Mesothelial cell of epicardium (in vitro differentiated cells): ENCODE data around the gene LITAF. TPM values are rescaled to one million over a fixed set of nuclear protein-coding genes. Genes with fewer than 3 reads are reported as not detected.
"Not testable (repeated sequence)": the region's sequence is repeated elsewhere in the genome, so short reads cannot be mapped to it uniquely, and the experiment has no call there.

Experiments used
- DNase-seq, 2 experiments: peaks; one replicate each; pipeline ENCODE4 v3.0.0; 2021; ENCODE audit warnings: low spot score in 2 of 2; ENCODE audit not compliant: unreplicated experiment in 2 of 2
- H3K27ac Mint-ChIP-seq: 2 replicates; pipeline ENCODE4 v1.8.0; 2021; ENCODE audit warnings: mixed read lengths
- H3K27me3 Mint-ChIP-seq: 2 replicates; pipeline ENCODE4 v1.8.0; 2021; ENCODE audit warnings: low read depth, mixed read lengths
- H3K36me3 Mint-ChIP-seq: 2 replicates; pipeline ENCODE4 v1.8.0; 2021; ENCODE audit warnings: mixed read lengths
- H3K4me1 Mint-ChIP-seq: 2 replicates; pipeline ENCODE4 v1.8.0; 2021; ENCODE audit warnings: mixed read lengths
- H3K4me3 Mint-ChIP-seq: 2 replicates; pipeline ENCODE4 v1.8.0; 2021; ENCODE audit warnings: mild to moderate bottlenecking, moderate library complexity, mixed read lengths
- H3K9me3 Mint-ChIP-seq: 2 replicates; pipeline ENCODE4 v1.8.0; 2021; ENCODE audit warnings: mixed read lengths
- total RNA-seq: library from RNA; stranded (reverse); gene quantifications from 3 replicates; pipeline ENCODE4 v1.2.1, GENCODE V29; 2021
- TF ChIP-seq, protein P1 (sequence below): fragments of 200-600 bp; sonication (generic); IDR thresholded peaks from one replicate; pipeline ENCODE4 v1.5.0; 2021; ENCODE audit warnings: antibody characterized with exemption; ENCODE audit not compliant: unreplicated experiment

LITAF gene
- total RNA-seq, 1 donor from 2014 or later = 60.8 TPM

DNA sequence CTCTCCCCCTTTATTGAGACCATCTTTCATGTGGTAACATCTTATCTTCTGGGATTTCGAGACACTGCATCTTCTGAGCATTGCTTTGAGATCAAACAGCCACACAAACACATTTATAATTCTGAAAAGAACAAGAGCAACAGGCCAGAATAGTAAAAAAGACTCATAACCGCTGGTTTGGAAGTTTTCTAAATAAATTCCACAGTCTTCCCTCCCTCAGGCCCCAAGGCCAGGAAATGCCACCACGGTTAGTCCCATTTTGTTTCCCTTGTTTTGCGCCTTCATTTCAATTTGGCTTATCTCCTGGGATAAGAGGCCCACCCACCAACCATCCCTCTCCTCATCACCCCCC lies 25.3 kb downstream of the LITAF start:
- Mint-ChIP-seq H3K4me3 (peak overlapping the region; percentile 2), H3K27ac (peak overlapping the region; percentile 92), H3K27me3 (no peaks in the 10 kb centered on the region), H3K9me3 (peaks cover 7% of the 10 kb centered on the region), H3K36me3 (peaks cover 7% of the 10 kb centered on the region), H3K4me1 (peaks cover 18% of the 10 kb centered on the region)
- TF ChIP-seq, protein P1, sequence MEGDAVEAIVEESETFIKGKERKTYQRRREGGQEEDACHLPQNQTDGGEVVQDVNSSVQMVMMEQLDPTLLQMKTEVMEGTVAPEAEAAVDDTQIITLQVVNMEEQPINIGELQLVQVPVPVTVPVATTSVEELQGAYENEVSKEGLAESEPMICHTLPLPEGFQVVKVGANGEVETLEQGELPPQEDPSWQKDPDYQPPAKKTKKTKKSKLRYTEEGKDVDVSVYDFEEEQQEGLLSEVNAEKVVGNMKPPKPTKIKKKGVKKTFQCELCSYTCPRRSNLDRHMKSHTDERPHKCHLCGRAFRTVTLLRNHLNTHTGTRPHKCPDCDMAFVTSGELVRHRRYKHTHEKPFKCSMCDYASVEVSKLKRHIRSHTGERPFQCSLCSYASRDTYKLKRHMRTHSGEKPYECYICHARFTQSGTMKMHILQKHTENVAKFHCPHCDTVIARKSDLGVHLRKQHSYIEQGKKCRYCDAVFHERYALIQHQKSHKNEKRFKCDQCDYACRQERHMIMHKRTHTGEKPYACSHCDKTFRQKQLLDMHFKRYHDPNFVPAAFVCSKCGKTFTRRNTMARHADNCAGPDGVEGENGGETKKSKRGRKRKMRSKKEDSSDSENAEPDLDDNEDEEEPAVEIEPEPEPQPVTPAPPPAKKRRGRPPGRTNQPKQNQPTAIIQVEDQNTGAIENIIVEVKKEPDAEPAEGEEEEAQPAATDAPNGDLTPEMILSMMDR = no peak
- no peak for DNase-seq

DNA sequence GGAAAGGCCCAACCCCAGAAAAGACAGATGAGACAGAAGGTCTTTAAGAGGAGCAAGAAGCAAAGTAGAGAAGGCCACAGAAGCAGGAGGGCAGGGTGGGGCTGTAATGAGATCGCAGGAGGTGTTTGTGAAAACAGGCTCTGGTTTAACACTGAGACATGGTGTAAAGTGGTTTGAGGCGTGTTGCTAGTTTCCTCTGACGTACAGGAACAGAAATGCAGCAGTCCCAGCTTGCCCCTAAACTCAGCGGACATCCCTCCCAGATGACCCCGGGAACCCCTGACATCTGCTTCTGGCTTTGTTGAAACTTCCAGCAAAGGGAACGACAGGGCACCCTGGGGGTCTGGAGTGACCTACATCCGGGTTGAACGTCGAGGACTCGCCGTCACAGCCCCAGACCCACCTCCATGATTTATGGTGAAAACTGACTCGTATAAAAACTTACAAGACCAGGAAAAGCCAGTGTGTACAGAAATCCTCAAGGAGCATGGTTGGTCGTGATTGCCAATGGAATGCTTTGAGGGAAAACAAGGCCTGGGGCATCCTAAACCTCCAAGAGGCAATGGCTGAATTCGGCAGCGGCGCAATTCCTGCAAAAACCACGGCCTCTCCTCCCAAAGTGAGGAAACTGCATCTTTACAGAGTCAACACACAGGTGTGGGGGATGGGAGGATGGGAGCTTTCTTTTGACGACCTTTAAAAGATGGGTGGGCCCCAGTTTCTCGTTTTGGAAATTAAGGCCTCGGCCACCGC lies 25.8 kb downstream of the LITAF start:
- Mint-ChIP-seq H3K27ac (peak overlapping the region; percentile 92), H3K27me3 (no peaks in the 10 kb centered on the region), H3K4me1 (peaks cover 18% of the 10 kb centered on the region), H3K9me3 (peaks cover 12% of the 10 kb centered on the region), H3K36me3 (peaks cover 12% of the 10 kb centered on the region), H3K4me3 (peak overlapping the region; percentile 2)
- DNase-seq = no peak
- TF ChIP-seq, protein P1 = no peak

DNA sequence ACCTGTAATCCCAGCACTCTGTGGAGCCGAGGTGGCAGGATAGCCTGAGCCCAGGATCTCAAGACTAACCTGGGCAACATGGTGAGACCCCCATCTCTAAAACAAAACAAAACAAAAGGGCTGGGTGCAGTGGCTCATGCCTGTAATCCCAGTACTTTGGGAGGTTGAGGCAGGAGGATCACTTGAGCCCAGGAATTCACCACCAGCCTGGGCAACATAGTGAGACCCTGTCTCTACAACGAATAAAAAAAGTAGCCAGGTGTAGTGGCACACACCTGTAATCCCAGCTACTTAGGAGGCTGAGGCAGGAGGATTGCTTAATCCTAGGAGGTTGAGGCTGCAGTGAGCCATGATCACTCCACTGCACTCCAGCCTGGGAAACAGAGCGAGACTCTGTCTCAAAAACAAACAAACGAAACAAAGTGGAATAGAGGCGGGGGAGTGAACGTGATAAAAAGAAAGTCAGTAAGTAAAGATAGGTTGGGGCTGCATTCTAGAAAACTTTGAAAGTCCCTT lies 28.4 kb downstream of the LITAF start:
- Mint-ChIP-seq H3K9me3 (peaks cover 16% of the 10 kb centered on the region), H3K36me3 (peaks cover 32% of the 10 kb centered on the region), H3K4me1 (peaks cover 18% of the 10 kb centered on the region)
- not testable (repeated sequence) for H3K27me3 Mint-ChIP-seq, H3K4me3 Mint-ChIP-seq, H3K27ac Mint-ChIP-seq, DNase-seq

DNA sequence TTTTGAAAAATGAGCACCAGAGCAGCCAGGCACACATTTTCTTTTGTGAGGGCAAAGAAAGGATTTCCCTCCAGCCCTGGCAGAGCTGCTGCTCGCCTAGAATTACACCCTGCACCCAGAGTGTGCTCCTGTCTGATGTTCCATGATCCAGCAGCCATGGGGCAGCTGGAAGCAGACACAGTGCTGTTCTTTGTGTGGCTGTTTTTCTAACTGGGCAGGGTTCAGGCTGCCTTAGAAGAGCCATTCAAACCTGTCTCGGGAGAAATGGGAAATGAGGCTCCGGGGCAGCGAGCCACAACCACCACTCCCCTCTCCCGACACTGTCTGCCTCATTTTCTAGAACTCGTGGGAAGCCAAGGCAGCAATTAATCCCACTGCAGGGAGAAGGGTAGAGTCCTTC lies 28.9 kb downstream of the LITAF start:
- peaks cover 18% of the 10 kb centered on the region for H3K4me1 Mint-ChIP-seq
- H3K36me3 Mint-ChIP-seq = peaks cover 32% of the 10 kb centered on the region
- H3K27me3 Mint-ChIP-seq = no peaks in the 10 kb centered on the region
- H3K4me3 Mint-ChIP-seq = no peak overlapping the region
- TF ChIP-seq, protein P1 = no peak
- H3K27ac Mint-ChIP-seq = peak overlapping the region; percentile 9
- peaks cover 16% of the 10 kb centered on the region for H3K9me3 Mint-ChIP-seq
- DNase-seq = no peak

DNA sequence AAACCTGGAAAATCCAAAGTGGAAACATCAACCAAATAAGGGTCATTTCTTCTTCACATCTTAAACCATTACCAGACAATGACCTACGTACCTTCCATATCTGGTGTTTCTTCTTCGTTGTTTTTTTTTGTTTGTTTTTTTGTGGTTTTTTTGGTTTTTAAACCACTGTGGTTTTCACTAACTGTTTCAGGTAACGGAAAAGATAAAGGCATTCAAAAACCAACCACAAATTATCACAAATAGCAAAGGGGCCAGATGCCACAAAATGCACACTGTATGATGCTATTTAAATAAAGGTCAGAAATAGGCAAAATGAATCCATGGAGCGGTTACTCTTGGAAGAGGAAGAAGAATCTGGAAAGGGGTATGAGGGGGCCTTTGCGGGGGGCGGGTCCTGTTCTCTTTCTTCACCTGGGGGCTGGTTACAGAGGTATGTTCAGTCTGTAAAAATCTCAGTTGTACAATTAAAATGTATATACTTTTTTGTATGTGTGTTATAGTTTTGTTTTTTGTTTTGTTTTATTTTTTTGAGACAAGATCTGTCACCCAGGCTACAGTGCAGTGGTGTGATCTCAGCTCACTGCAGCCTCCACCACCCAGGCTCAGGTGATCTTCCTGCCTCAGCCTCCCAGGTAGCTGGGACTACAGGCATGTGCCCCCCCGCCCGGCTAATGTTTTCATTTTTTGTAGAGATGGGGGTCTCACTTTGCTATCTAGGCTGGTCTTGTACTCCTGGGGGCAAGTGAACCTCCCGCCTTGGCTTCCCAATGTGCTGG lies 29.6 kb downstream of the LITAF start:
- DNase-seq = no peak
- Mint-ChIP-seq H3K4me3 (no peak overlapping the region), H3K27me3 (no peaks in the 10 kb centered on the region), H3K4me1 (peaks cover 15% of the 10 kb centered on the region), H3K27ac (no peak overlapping the region), H3K9me3 (peaks cover 16% of the 10 kb centered on the region), H3K36me3 (peaks cover 35% of the 10 kb centered on the region)
- TF ChIP-seq, protein P1 = no peak
